ENCODE results near the gene FOSL1. TPM values are rescaled to one million over a fixed set of nuclear protein-coding genes. Genes with fewer than 3 reads are reported as not detected.

Gene FOSL1
- total RNA-seq (not detected), polyA plus RNA-seq (7.5 TPM)

GRCh38 chr11:65900125-65900898, at the start of gene FOSL1:
FOSL1 (minus strand) TSS chr11:65900388; CDS start chr11:65900339, 49 bp downstream.
- Histone ChIP-seq H3K27ac (ENCODE audit: low read depth) (no peak within 1 kb of the TSS), H3K36me3 (ENCODE audit: insufficient read depth) (no peaks in the 10 kb centered on the region), H3K4me3 (ENCODE audit: low read depth, low read length) (peak within 1 kb of the TSS; percentile 41), H3K4me1 (ENCODE audit: insufficient read depth) (no peaks in the 10 kb centered on the region)
- 1% methylated on average over 80 of the region's 80 CpGs for WGBS
- no peak for DNase-seq (ENCODE audit: extremely low spot score)

GRCh38 chr11:65947603-65948125, 47.5 kb upstream of the FOSL1 start:
- no peaks in the 10 kb centered on the region for H3K36me3 ChIP-seq (ENCODE audit: insufficient read depth)
- H3K4me3 ChIP-seq (ENCODE audit: low read depth, low read length) = no peak overlapping the region
- H3K4me1 ChIP-seq (ENCODE audit: insufficient read depth) = no peaks in the 10 kb centered on the region
- no peak overlapping the region for H3K27ac ChIP-seq (ENCODE audit: low read depth)
- 83% methylated on average over 12 of the region's 12 CpGs for WGBS
- no peak for DNase-seq (ENCODE audit: extremely low spot score)

GRCh38 chr11:65947133-65947532, 46.9 kb upstream of the FOSL1 start:
- H3K27ac ChIP-seq (ENCODE audit: low read depth) = no peak overlapping the region
- DNase-seq (ENCODE audit: extremely low spot score) = no peak
- WGBS = 46% methylated on average over 13 of the region's 13 CpGs
- H3K4me3 ChIP-seq (ENCODE audit: low read depth, low read length) = no peak overlapping the region
- no peaks in the 10 kb centered on the region for H3K4me1 ChIP-seq (ENCODE audit: insufficient read depth)
- H3K36me3 ChIP-seq (ENCODE audit: insufficient read depth) = no peaks in the 10 kb centered on the region

GRCh38 chr11:65946655-65947054, 46.5 kb upstream of the FOSL1 start:
- H3K4me1 ChIP-seq (ENCODE audit: insufficient read depth) = no peaks in the 10 kb centered on the region
- DNase-seq (ENCODE audit: extremely low spot score) = no peak
- 86% methylated on average over 4 of the region's 4 CpGs for WGBS
- H3K4me3 ChIP-seq (ENCODE audit: low read depth, low read length) = no peak overlapping the region
- H3K27ac ChIP-seq (ENCODE audit: low read depth) = no peak overlapping the region
- no peaks in the 10 kb centered on the region for H3K36me3 ChIP-seq (ENCODE audit: insufficient read depth)

GRCh38 chr11:65945941-65946558, 45.9 kb upstream of the FOSL1 start:
- H3K36me3 ChIP-seq (ENCODE audit: insufficient read depth) = no peaks in the 10 kb centered on the region
- DNase-seq (ENCODE audit: extremely low spot score) = no peak
- H3K4me3 ChIP-seq (ENCODE audit: low read depth, low read length) = no peak overlapping the region
- H3K4me1 ChIP-seq (ENCODE audit: insufficient read depth) = no peaks in the 10 kb centered on the region
- H3K27ac ChIP-seq (ENCODE audit: low read depth) = no peak overlapping the region
- WGBS = 80% methylated on average over 11 of the region's 11 CpGs

GRCh38 chr11:65945430-65945911, 45.3 kb upstream of the FOSL1 start, which contains the start of gene TSGA10IP:
TSGA10IP (plus strand) TSS chr11:65945480; CDS start chr11:65945676, 196 bp downstream.
- H3K36me3 ChIP-seq (ENCODE audit: insufficient read depth) = no peaks in the 10 kb centered on the region
- 53% methylated on average over 13 of the region's 13 CpGs for WGBS
- no peak for DNase-seq (ENCODE audit: extremely low spot score)
- H3K4me1 ChIP-seq (ENCODE audit: insufficient read depth) = no peaks in the 10 kb centered on the region
- no peak within 1 kb of the TSS for H3K4me3 ChIP-seq (ENCODE audit: low read depth, low read length)
- H3K27ac ChIP-seq (ENCODE audit: low read depth) = no peak within 1 kb of the TSS

GRCh38 chr11:65944767-65945166, 44.6 kb upstream of the FOSL1 start:
- no peaks in the 10 kb centered on the region for H3K4me1 ChIP-seq (ENCODE audit: insufficient read depth)
- no peak overlapping the region for H3K4me3 ChIP-seq (ENCODE audit: low read depth, low read length)
- H3K36me3 ChIP-seq (ENCODE audit: insufficient read depth) = no peaks in the 10 kb centered on the region
- no peak for DNase-seq (ENCODE audit: extremely low spot score)
- H3K27ac ChIP-seq (ENCODE audit: low read depth) = no peak overlapping the region
- WGBS = 60% methylated on average over 8 of the region's 8 CpGs

- Histone ChIP-seq H3K27ac (ENCODE audit: low read depth) (no peak overlapping the region), H3K4me1 (ENCODE audit: insufficient read depth) (no peaks in the 10 kb centered on the region), H3K36me3 (ENCODE audit: insufficient read depth) (no peaks in the 10 kb centered on the region), H3K4me3 (ENCODE audit: low read depth, low read length) (no peak overlapping the region)
- 86% methylated on average over 8 of the region's 8 CpGs for WGBS
- no peak for DNase-seq (ENCODE audit: extremely low spot score)
Measured at GRCh38 chr11:65944191-65944590, 44.0 kb upstream of the FOSL1 start.

GRCh38 chr11:65942531-65942930, 42.3 kb upstream of the FOSL1 start:
- no peak overlapping the region for H3K27ac ChIP-seq (ENCODE audit: low read depth)
- DNase-seq (ENCODE audit: extremely low spot score) = no peak
- no peaks in the 10 kb centered on the region for H3K4me1 ChIP-seq (ENCODE audit: insufficient read depth)
- no peaks in the 10 kb centered on the region for H3K36me3 ChIP-seq (ENCODE audit: insufficient read depth)
- H3K4me3 ChIP-seq (ENCODE audit: low read depth, low read length) = no peak overlapping the region
- 86% methylated on average over 7 of the region's 7 CpGs for WGBS

GRCh38 chr11:65941720-65942310, 41.6 kb upstream of the FOSL1 start:
- no peak overlapping the region for H3K4me3 ChIP-seq (ENCODE audit: low read depth, low read length)
- H3K4me1 ChIP-seq (ENCODE audit: insufficient read depth) = no peaks in the 10 kb centered on the region
- DNase-seq (ENCODE audit: extremely low spot score) = no peak
- H3K27ac ChIP-seq (ENCODE audit: low read depth) = no peak overlapping the region
- 71% methylated on average over 9 of the region's 9 CpGs for WGBS
- no peaks in the 10 kb centered on the region for H3K36me3 ChIP-seq (ENCODE audit: insufficient read depth)

GRCh38 chr11:65937766-65938165, 37.6 kb upstream of the FOSL1 start:
- WGBS = 53% methylated on average over 4 of the region's 4 CpGs
- no peak overlapping the region for H3K4me3 ChIP-seq (ENCODE audit: low read depth, low read length)
- no peaks in the 10 kb centered on the region for H3K36me3 ChIP-seq (ENCODE audit: insufficient read depth)
- no peaks in the 10 kb centered on the region for H3K4me1 ChIP-seq (ENCODE audit: insufficient read depth)
- H3K27ac ChIP-seq (ENCODE audit: low read depth) = no peak overlapping the region
- no peak for DNase-seq (ENCODE audit: extremely low spot score)

GRCh38 chr11:65934014-65934413, 33.8 kb upstream of the FOSL1 start:
- H3K4me1 ChIP-seq (ENCODE audit: insufficient read depth) = no peaks in the 10 kb centered on the region
- DNase-seq (ENCODE audit: extremely low spot score) = no peak
- H3K36me3 ChIP-seq (ENCODE audit: insufficient read depth) = no peaks in the 10 kb centered on the region
- WGBS = 34% methylated on average over 4 of the region's 4 CpGs
- H3K4me3 ChIP-seq (ENCODE audit: low read depth, low read length) = no peak overlapping the region
- no peak overlapping the region for H3K27ac ChIP-seq (ENCODE audit: low read depth)

- 37% methylated on average over 9 of the region's 9 CpGs for WGBS
- H3K4me3 ChIP-seq (ENCODE audit: low read depth, low read length) = no peak overlapping the region
Measured at GRCh38 chr11:65932558-65932919, 32.4 kb upstream of the FOSL1 start.

More at GRCh38 chr11:65932558-65932919, 32.4 kb upstream of the FOSL1 start:
- H3K36me3 ChIP-seq (ENCODE audit: insufficient read depth) = no peaks in the 10 kb centered on the region
- H3K27ac ChIP-seq (ENCODE audit: low read depth) = no peak overlapping the region
- no peaks in the 10 kb centered on the region for H3K4me1 ChIP-seq (ENCODE audit: insufficient read depth)
- DNase-seq (ENCODE audit: extremely low spot score) = no peak
